ENCODE results near the gene OSBPL7.

OSBPL7 gene

GRCh38 chr17:47781397-47781796 is 40.2 kb downstream of the OSBPL7 start:
- TF ChIP-seq, protein P1, sequence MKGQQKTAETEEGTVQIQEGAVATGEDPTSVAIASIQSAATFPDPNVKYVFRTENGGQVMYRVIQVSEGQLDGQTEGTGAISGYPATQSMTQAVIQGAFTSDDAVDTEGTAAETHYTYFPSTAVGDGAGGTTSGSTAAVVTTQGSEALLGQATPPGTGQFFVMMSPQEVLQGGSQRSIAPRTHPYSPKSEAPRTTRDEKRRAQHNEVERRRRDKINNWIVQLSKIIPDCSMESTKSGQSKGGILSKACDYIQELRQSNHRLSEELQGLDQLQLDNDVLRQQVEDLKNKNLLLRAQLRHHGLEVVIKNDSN (IDR thresholded peaks at IDR 0.05), result no peak
- TF ChIP-seq YY1 (IDR thresholded peaks at IDR 0.05; ENCODE audit: low read depth) (no peak), ZBTB7A (IDR thresholded peaks at IDR 0.05; ENCODE audit: low read depth) (no peak), FOXM1 (IDR thresholded peaks at IDR 0.05; ENCODE audit: borderline replicate concordance, low read depth) (no peak), MAX (IDR thresholded peaks at IDR 0.05) (no peak), NFIC (IDR thresholded peaks at IDR 0.05) (no peak), EGR1 (IDR thresholded peaks at IDR 0.05) (no peak), CEBPB (IDR thresholded peaks at IDR 0.05) (no peak), RAD21 (IDR thresholded peaks at IDR 0.05; ENCODE audit: low read depth) (no peak), TAF1 (IDR thresholded peaks at IDR 0.05; ENCODE audit: low read depth) (no peak), CREB1 (IDR thresholded peaks at IDR 0.05; ENCODE audit: low read depth) (no peak), TCF12 (IDR thresholded peaks at IDR 0.05; ENCODE audit: low read depth) (no peak), TEAD4 (IDR thresholded peaks at IDR 0.05) (no peak), EP300 (IDR thresholded peaks at IDR 0.05; ENCODE audit: borderline replicate concordance) (no peak)
- TF ChIP-seq, protein P2, sequence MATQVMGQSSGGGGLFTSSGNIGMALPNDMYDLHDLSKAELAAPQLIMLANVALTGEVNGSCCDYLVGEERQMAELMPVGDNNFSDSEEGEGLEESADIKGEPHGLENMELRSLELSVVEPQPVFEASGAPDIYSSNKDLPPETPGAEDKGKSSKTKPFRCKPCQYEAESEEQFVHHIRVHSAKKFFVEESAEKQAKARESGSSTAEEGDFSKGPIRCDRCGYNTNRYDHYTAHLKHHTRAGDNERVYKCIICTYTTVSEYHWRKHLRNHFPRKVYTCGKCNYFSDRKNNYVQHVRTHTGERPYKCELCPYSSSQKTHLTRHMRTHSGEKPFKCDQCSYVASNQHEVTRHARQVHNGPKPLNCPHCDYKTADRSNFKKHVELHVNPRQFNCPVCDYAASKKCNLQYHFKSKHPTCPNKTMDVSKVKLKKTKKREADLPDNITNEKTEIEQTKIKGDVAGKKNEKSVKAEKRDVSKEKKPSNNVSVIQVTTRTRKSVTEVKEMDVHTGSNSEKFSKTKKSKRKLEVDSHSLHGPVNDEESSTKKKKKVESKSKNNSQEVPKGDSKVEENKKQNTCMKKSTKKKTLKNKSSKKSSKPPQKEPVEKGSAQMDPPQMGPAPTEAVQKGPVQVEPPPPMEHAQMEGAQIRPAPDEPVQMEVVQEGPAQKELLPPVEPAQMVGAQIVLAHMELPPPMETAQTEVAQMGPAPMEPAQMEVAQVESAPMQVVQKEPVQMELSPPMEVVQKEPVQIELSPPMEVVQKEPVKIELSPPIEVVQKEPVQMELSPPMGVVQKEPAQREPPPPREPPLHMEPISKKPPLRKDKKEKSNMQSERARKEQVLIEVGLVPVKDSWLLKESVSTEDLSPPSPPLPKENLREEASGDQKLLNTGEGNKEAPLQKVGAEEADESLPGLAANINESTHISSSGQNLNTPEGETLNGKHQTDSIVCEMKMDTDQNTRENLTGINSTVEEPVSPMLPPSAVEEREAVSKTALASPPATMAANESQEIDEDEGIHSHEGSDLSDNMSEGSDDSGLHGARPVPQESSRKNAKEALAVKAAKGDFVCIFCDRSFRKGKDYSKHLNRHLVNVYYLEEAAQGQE (IDR thresholded peaks at IDR 0.05; ENCODE audit: low read depth), result no peak

- TF ChIP-seq FOXM1 (IDR thresholded peaks at IDR 0.05; ENCODE audit: borderline replicate concordance, low read depth) (no peak), RAD21 (IDR thresholded peaks at IDR 0.05; ENCODE audit: low read depth) (no peak), NFIC (IDR thresholded peaks at IDR 0.05) (no peak), YY1 (IDR thresholded peaks at IDR 0.05; ENCODE audit: low read depth) (no peak), EP300 (IDR thresholded peaks at IDR 0.05; ENCODE audit: borderline replicate concordance) (no peak)
- TF ChIP-seq, protein P2 (IDR thresholded peaks at IDR 0.05; ENCODE audit: low read depth), result no peak
These were observed 43.4 kb downstream of the OSBPL7 start for GRCh38 chr17:47778184-47778635.

DNA sequence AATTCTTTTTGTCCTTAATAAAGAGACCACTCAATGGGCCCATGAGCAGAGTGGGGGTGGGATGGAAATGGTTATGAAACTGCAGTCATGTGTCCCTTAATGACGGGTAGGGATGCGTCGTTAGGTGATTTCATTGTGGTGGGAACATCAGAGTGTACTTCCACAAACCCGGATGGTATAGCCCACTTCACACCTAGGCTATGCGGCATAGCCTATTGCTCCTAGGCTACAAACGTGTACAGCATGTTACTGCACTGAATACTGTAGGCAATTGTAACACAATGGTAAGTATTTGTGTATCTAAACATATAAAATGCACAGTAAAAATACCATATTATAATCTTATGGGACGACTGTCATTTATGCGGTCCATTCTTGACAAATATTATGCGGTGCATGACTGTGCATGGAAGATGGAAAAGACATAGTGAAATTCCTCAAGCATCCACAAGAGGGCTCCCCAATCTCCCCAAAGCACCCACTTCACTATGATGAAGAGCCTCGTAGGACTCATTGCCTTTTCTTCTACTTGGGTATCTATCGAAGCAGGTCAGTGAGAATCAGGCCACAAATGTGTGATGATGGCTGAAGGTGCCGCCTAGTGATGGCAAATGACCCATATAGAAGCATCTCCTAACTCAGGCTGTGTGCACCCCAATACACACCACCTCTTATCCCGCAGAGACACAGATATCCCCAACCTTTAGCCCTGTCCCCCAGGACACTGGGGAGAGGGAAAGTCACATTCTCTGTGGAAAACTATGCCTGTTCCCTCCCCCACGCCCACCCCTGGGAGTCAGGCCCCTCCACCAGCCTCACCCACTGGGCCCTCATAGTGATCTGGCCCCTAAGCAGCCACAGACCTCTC is 45.0 kb downstream of the OSBPL7 start:
- TF ChIP-seq YY1 (IDR thresholded peaks at IDR 0.05; ENCODE audit: low read depth) (no peak), NFIC (IDR thresholded peaks at IDR 0.05) (no peak), EGR1 (IDR thresholded peaks at IDR 0.05) (no peak), RAD21 (IDR thresholded peaks at IDR 0.05; ENCODE audit: low read depth) (peak; percentile 66)
- TF ChIP-seq, protein P1 (IDR thresholded peaks at IDR 0.05), result no peak
- TF ChIP-seq, protein P2 (IDR thresholded peaks at IDR 0.05; ENCODE audit: low read depth), result no peak

DNA sequence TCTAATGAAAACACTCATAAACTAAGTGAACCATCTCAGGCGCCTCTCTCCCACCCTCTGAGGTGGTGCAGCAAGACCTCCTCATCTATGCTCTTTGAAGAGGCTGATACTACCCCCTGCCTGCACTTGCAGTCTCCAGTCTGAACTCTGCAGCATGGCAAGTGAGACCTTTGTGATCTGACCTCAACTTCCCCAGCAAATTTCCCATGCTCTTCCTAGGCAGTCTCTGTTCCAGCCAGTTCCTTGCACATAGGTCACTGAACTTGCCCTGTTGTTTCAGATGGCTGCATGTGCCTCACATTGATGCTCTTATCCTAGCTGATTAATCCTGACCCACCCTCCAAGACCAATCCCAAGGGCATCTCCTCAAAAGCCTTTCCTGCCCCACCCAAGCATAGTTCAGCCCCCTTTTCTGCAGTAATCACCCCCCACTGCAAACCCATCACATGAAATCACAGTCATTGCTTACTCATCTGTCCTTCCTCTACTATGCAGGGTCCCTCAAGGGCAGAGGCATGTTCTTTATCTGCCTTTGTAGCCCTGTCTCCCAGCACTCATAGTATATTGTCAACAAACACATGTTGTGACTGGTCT is 46.5 kb downstream of the OSBPL7 start:
- no peak for TF ChIP-seq MAX (IDR thresholded peaks at IDR 0.05)
- no peak for TF ChIP-seq EGR1 (IDR thresholded peaks at IDR 0.05)
- TF ChIP-seq ZBTB7A (IDR thresholded peaks at IDR 0.05; ENCODE audit: low read depth), result no peak
- TF ChIP-seq CREB1 (IDR thresholded peaks at IDR 0.05; ENCODE audit: low read depth), result no peak
- TF ChIP-seq, protein P1 (IDR thresholded peaks at IDR 0.05), result no peak
- no peak for TF ChIP-seq FOXM1 (IDR thresholded peaks at IDR 0.05; ENCODE audit: borderline replicate concordance, low read depth)
- no peak for TF ChIP-seq TEAD4 (IDR thresholded peaks at IDR 0.05)
- no peak for TF ChIP-seq CEBPB (IDR thresholded peaks at IDR 0.05)
- no peak for TF ChIP-seq NFIC (IDR thresholded peaks at IDR 0.05)
- TF ChIP-seq, protein P2 (IDR thresholded peaks at IDR 0.05; ENCODE audit: low read depth), result no peak
- TF ChIP-seq RAD21 (IDR thresholded peaks at IDR 0.05; ENCODE audit: low read depth), result no peak
- no peak for TF ChIP-seq TCF12 (IDR thresholded peaks at IDR 0.05; ENCODE audit: low read depth)
- no peak for TF ChIP-seq TAF1 (IDR thresholded peaks at IDR 0.05; ENCODE audit: low read depth)
- no peak for TF ChIP-seq YY1 (IDR thresholded peaks at IDR 0.05; ENCODE audit: low read depth)

Measured in Ishikawa (cell line).